Measurements from ENCODE around the gene KDM2B.
"Not testable (repeated sequence)": the region's sequence is repeated elsewhere in the genome, so short reads cannot be mapped to it uniquely, and the experiment has no call there.

KDM2B gene

GRCh38 chr12:121390856-121391255 lies 190.0 kb downstream of the KDM2B start:
- no peaks in the 10 kb centered on the region for H3K36me3 Mint-ChIP-seq (ENCODE audit: low read depth)
- no peak overlapping the region for H3K27ac Mint-ChIP-seq
- no peaks in the 10 kb centered on the region for H3K27me3 Mint-ChIP-seq (ENCODE audit: low read depth)
- no peaks in the 10 kb centered on the region for H3K9me3 Mint-ChIP-seq
- TF ChIP-seq CTCF (IDR thresholded peaks at IDR 0.05; ENCODE audit: unreplicated experiment in 3 of 3) = no peak
- H3K4me3 Mint-ChIP-seq = no peak overlapping the region
- peaks cover 7% of the 10 kb centered on the region for H3K4me1 Mint-ChIP-seq

- Mint-ChIP-seq H3K27ac (no peak overlapping the region), H3K4me3 (no peak overlapping the region), H3K36me3 (ENCODE audit: low read depth) (no peaks in the 10 kb centered on the region), H3K9me3 (no peaks in the 10 kb centered on the region), H3K27me3 (ENCODE audit: low read depth) (no peaks in the 10 kb centered on the region), H3K4me1 (peaks cover 7% of the 10 kb centered on the region)
- TF ChIP-seq CTCF (IDR thresholded peaks at IDR 0.05; ENCODE audit: unreplicated experiment in 3 of 3) = no peak
Measured at GRCh38 chr12:121388421-121388981, 192.3 kb downstream of the KDM2B start.

- not testable (repeated sequence) for H3K9me3 Mint-ChIP-seq; H3K27me3 Mint-ChIP-seq (ENCODE audit: low read depth); H3K27ac Mint-ChIP-seq; H3K4me1 Mint-ChIP-seq; H3K4me3 Mint-ChIP-seq; H3K36me3 Mint-ChIP-seq (ENCODE audit: low read depth)
Measured at GRCh38 chr12:121384891-121385290, 195.9 kb downstream of the KDM2B start.

- Mint-ChIP-seq H3K9me3 (no peaks in the 10 kb centered on the region), H3K4me1 (no peaks in the 10 kb centered on the region), H3K4me3 (no peak overlapping the region), H3K36me3 (ENCODE audit: low read depth) (no peaks in the 10 kb centered on the region), H3K27ac (no peak overlapping the region), H3K27me3 (ENCODE audit: low read depth) (peaks cover 3% of the 10 kb centered on the region)
- no peak for TF ChIP-seq CTCF (IDR thresholded peaks at IDR 0.05; ENCODE audit: unreplicated experiment in 3 of 3)
Measured at GRCh38 chr12:121383601-121384021, 197.2 kb downstream of the KDM2B start.

GRCh38 chr12:121379945-121380344 lies 200.9 kb downstream of the KDM2B start:
- Mint-ChIP-seq H3K27ac (no peak overlapping the region), H3K4me1 (no peaks in the 10 kb centered on the region), H3K4me3 (no peak overlapping the region), H3K9me3 (no peaks in the 10 kb centered on the region), H3K36me3 (ENCODE audit: low read depth) (no peaks in the 10 kb centered on the region), H3K27me3 (ENCODE audit: low read depth) (peaks cover 3% of the 10 kb centered on the region)
- TF ChIP-seq CTCF (IDR thresholded peaks at IDR 0.05; ENCODE audit: unreplicated experiment in 3 of 3) = no peak

Measured in nephron (organoid).